SIG-M5 (cell line): ENCODE data around the gene TDP1.

Experiments
- DNase-seq: peaks from one replicate; lab custom pipeline; 2025; lab: John Stamatoyannopoulos, UW

Gene TDP1

GRCh38 chr14:89941830-89942377 is 13.8 kb upstream of the TDP1 start:
- no peak for DNase-seq

GRCh38 chr14:89947344-89947743 is 8.4 kb upstream of the TDP1 start:
- DNase-seq, result no peak

- DNase-seq, result no peak
These were observed 3.2 kb upstream of the TDP1 start for GRCh38 chr14:89952576-89952975.

- no peak for DNase-seq
These were observed 2.1 kb upstream of the TDP1 start for GRCh38 chr14:89953602-89954001.

GRCh38 chr14:89954070-89955021 is 1.4 kb upstream of the TDP1 start, which contains the start of gene EFCAB11:
Gene EFCAB11, minus strand, starts transcription at chr14:89954730. Its CDS starts 70 bp downstream, at chr14:89954660.
- peak; percentile 97 for DNase-seq

GRCh38 chr14:89955022-89955744 is 544 bp upstream of the TDP1 start:
- no peak for DNase-seq

- no peak for DNase-seq
These were observed 908 bp downstream of the TDP1 start for GRCh38 chr14:89956661-89957009.

GRCh38 chr14:89957376-89957775 is 1.6 kb downstream of the TDP1 start:
- DNase-seq, result no peak

GRCh38 chr14:89957791-89958190 is 2.1 kb downstream of the TDP1 start:
- no peak for DNase-seq

- DNase-seq, result no peak
These were observed 3.2 kb downstream of the TDP1 start for GRCh38 chr14:89958966-89959365.

GRCh38 chr14:89959853-89960445 is 4.2 kb downstream of the TDP1 start:
- DNase-seq, result no peak

- DNase-seq, result no peak
These were observed 5.2 kb downstream of the TDP1 start for GRCh38 chr14:89960914-89961313.

- no peak for DNase-seq
These were observed 7.7 kb downstream of the TDP1 start for GRCh38 chr14:89963288-89963978.

GRCh38 chr14:89965839-89966238 is 10.1 kb downstream of the TDP1 start:
- DNase-seq, result no peak

GRCh38 chr14:89973234-89973823 is 17.6 kb downstream of the TDP1 start:
- no peak for DNase-seq

GRCh38 chr14:89977668-89978067 is 21.9 kb downstream of the TDP1 start:
- DNase-seq, result no peak

- DNase-seq, result no peak
These were observed 22.9 kb downstream of the TDP1 start for GRCh38 chr14:89978656-89979055.

- DNase-seq, result no peak
These were observed 27.6 kb downstream of the TDP1 start for GRCh38 chr14:89983375-89983774.

GRCh38 chr14:89986462-89987160 is 30.9 kb downstream of the TDP1 start:
- DNase-seq, result no peak

GRCh38 chr14:89987161-89987475 is 31.4 kb downstream of the TDP1 start:
- DNase-seq, result no peak

GRCh38 chr14:89988787-89989186 is 33.1 kb downstream of the TDP1 start:
- no peak for DNase-seq
